GM18507 (cell line): Measurements from ENCODE around the gene BMPER.

ENCODE experiments used
- DNase-seq: peaks from one replicate; pipeline ENCODE4 v3.0.0; 2011; ENCODE audit warnings: low read depth; ENCODE audit not compliant: insufficient read length; ENCODE audit errors: extremely low spot score
- FAIRE-seq: peaks from 2 replicates; lab custom pipeline; 2011; peaks lifted over from hg19 to GRCh38; lab: Jason Lieb, UNC

Gene BMPER

DNA sequence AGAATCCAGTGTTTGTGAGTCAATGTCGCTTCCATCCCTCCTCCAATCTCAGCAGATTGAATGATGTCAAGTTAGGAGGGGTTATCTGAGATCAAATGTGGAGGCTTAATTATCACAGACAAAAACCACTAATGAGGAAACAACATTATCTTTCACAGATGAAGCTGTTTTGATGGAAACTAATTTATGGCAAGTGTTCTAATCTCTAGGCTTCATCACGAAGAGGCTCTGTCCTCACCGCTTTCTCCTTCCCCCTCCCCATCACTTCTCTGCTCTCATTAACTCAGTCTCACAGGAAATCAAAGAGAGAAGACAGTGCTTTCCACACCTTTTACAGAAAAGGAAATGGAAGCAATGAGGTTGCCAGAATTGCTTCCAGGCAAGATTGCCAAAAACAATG is 283.7 kb downstream of the BMPER start:
- FAIRE-seq = no peak

GRCh38 chr7:34190299-34190698 is 285.0 kb downstream of the BMPER start:
- DNase-seq (no peak), FAIRE-seq (no peak)

More for the DNA sequence above, 283.7 kb downstream of the BMPER start:
- no peak for DNase-seq

- FAIRE-seq = no peak
- no peak for DNase-seq
Measured at GRCh38 chr7:34191162-34191561, 285.8 kb downstream of the BMPER start.

DNA sequence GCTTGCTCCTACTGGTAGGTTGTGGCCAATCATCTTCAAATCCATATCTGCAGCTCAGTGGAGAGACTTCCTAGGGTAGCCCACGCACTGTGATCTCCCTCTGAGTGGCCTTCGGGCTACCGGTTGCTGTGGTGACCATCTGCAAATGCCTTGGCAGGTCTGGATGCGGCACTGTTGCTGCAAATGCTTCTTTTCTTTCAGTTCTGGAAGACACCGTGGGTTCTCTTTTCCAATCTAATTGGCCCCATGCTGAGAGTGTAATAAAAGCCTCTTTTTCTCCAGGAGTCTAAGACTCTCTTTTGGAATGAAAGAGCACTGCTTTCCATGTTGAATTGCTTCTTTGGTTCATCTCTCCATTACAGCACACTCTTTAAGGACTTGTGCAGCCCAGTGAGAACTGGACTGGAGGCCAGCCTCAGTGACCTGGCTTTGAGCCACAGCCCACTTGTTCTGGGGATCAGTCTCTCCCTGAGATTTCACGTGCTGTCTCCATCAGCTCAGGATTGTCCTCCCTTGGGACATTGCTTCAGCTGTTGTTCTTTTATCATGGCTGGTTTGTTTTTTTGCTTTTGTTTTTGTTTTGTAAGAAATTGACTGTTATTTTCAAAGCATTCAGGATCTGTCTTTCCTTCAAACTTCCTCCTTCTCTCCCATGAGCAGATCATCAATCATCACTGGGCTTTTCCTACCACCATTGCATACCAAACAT is 286.6 kb downstream of the BMPER start:
- FAIRE-seq (no peak), DNase-seq (no peak)

DNA sequence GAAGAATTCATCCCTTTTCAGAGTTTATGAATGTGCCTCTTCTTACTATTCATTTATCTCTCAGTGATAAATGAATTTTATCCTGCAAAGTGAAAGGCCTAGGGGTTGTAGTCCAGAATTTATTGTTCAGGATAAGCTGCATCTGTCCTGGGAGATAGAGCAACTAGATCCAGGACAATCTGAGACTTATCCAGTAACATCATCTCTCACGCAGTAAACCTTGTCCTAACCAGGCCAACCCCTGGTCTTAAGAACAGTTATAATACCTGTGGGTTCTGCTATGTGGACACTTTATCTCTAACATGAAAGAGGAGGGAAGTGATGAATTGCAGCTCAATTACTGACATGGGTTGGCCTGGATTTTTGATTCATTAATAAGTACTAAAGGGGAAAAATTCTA is 287.6 kb downstream of the BMPER start:
- DNase-seq = no peak
- no peak for FAIRE-seq

DNA sequence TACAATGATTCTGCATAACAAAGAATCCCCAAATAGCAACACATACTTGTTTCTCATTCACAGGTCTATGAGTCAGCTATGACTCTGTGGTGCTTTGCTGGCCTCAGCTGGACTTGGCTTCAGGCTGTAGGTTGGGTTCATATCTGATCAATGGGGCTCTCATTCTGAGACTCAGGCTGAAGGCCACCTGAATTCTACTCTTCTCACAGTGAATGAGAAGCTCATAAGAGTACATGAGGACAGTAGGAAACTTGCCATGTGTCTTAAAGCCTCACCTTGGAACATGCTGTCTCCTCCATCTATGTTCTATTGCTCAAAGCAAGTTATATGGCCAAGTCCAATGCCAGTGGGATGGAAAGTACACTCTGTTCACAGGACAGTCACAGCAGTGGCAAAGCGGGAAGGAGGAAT is 292.9 kb downstream of the BMPER start:
- no peak for DNase-seq
- FAIRE-seq = no peak
